Central memory CD4-positive, alpha-beta T cell (primary cell): ENCODE measurements around the gene RGL1.

Source experiments
- DNase-seq: peaks from one replicate; pipeline ENCODE4 v3.0.0; 2022

RGL1 gene

DNA sequence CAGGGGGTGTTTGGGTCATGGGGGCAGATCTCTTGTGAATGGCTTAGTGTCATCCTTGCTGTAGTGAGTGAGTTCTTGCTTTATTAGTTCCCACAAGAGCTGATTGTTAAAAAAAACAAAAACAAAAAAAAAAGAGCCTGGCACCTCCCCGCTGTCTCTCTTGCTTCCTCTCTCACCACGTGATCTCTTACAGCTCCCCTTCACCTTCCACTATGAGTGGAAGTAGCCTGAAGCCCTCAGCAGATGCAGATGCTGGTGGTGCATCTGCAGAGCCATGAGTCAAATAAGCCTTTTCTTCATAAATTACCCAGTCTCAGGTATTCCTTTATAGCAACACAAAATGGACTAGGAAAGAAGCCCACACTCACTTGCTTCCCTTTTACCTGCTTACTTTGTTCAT lies 17.2 kb upstream of the RGL1 start:
- DNase-seq, result no peak

DNA sequence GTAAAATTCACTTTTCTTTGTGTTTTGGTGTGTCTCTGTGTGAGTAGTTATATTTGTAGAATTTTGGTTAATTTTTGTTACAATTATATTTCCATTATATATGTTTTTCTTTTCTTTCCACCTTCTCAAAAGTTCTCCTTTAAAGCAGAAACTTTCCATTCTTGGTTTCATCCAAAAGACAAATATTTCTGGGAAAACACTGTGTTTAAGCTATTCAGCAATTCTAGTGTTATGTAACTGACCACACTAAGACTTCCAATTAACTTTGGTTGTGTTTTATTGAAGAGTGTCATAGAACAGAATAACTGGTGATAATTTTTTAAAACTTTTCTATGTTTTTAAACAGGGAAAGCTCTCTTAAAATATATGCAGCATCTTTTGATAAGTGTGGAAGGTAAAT lies 13.6 kb upstream of the RGL1 start:
- no peak for DNase-seq

DNA sequence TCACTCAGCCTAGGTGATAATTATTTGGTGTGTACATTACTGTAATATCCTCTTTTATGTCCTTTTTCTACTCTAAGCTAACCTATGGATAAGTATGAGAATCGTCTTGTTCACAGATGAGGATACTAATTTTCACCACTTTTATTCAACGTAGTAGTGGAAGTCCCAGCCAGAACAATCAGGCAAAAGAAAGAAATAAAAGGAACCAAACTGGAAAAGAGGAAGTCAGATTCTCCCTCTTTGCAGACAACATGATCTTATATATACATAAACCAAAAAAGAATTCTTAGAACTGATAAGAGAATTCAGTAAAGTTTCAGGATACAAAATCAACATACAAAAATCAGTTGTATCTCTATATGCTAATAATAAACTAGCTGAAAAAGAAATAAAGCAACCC lies 12.6 kb upstream of the RGL1 start:
- no peak for DNase-seq

DNA sequence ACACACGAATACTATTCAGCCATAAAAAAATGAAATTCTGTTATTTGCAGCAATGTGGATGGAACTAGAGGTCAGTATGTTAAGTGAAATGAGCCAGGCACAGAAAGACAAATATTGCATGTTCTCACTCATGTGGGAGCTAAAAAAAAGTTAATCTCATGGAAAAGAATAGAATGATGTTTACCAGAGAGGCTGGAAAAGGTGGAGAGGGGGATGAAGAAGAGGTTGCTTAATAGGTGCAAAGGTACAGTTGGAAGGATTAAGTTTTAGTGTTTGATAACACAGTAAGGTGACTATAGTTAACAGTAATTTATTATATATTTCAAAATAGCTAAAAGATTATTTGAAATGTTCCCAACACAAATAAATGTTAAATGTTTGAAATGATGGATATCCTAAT lies 10.8 kb upstream of the RGL1 start:
- DNase-seq, result no peak

DNA sequence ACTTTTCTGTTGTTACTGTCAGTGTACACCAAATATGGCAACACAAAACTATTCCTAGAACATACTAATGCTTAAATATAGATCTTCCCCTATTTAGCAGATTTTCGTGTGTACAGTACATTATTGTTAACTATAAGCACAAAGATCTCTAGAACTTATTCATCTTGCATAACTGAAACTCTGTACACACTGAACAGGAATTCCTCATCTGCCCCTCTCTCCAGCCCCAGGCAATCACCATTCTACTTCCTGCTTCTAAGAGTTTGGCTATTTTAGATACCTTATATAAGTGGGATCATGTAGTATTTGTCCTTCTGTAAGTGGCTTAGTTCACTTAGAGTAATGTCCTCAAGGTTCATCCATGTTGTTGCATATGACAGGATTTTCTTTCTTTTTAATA lies 4.5 kb upstream of the RGL1 start:
- no peak for DNase-seq

DNA sequence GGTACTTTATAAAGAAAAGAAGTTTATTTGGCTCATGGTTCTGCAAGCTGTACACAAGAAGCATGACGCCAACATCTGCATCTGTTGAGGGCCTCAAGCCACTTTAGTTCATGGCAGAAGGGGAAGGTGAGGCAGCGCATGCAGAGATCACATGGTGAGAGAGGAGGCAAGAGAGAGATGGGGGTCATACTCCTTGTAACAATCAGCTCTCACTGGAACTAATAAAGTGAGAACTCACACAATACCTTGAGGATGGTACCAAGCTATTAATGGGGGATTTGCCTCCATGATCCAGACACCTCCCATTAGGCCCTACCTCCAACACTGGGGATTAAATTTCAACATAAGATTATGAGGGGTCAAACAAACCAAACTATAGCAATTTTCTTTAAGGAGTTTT lies 3.3 kb upstream of the RGL1 start:
- DNase-seq, result no peak

DNA sequence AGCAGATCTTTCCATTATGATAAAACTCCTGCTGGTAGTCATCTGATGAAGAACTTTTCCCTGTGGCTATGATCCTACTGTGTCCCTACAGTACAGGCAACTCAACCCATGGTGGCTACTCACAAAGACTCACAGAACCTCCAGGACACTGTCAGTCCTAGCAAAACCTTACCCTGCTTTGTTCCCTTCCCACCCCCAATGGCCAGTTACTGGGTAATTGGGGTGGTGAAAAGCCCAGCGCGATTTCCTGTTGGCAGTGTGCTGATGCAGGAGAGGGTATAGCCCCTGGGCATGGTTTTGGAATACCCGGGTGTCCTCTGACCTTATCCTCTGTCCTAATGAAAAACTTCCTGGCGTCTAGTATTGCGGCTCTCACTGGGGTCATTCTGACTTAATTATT lies 533 bp upstream of the RGL1 start:
- no peak for DNase-seq

DNA sequence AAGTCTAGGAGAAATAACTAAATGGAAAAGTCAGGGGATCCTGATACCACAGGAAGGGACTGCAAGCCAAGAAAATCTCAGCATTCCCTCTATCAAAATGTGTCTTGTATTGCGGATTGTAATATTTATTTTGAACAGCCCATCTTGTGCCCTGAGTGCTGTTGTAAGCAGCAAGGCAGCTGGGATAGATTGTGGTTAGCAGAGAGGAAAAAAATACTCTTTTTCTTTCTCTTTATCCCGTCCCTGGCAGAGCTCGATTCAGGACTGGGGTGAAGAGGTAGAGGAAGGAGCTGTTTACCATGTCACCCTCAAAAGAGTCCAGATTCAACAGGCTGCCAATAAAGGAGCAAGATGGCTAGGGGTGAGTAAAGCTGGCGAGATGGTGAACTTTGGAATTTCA lies 1.2 kb downstream of the RGL1 start:
- no peak for DNase-seq

DNA sequence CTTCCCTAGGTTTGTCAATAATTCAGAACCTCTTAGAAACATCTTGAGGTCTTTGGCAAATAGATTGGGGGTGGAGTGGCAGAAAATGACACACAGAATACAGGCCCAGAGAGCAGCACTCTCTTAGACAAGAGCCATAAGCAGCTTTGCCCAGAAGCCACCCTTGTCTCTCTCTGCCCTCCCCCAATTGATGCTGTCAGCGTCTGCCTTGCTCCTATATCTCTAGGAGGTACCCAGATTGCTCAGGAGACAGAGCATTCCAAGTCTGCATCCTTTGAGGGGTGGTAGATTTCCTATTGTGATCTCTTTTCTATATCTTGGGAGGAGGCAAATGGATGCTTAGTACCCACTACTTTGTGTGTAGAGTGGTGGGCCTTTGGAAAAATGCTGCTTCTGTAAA lies 1.8 kb downstream of the RGL1 start:
- DNase-seq, result no peak

DNA sequence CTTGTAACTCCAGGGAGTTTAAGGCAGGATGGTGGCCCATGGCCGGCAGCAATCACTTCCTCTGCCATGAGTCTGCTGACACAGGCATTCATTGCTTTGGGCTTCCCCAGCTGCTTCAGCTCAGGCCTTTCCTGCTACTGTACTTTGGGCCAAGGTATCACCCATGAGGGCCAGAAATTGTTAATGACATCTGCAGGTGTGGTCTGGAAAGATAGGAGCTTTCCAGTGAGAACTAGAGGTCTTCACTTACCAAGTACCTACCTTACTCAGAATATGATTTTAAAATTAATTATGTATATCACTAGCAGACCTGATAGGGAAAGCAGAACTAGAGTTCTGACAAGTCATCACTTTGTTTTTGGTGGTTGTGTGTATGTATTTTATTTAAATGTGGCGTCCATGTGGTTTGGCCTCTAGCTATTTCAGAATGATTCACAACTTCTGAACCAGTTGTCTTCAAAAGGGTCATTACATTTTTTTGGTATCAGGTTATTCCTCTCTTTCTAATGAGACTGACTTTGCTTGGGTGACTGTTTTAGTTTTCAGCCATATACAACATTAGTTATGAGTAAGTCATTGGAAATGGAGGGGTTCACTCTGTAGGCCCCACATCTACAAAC lies 2.7 kb downstream of the RGL1 start:
- DNase-seq, result no peak

DNA sequence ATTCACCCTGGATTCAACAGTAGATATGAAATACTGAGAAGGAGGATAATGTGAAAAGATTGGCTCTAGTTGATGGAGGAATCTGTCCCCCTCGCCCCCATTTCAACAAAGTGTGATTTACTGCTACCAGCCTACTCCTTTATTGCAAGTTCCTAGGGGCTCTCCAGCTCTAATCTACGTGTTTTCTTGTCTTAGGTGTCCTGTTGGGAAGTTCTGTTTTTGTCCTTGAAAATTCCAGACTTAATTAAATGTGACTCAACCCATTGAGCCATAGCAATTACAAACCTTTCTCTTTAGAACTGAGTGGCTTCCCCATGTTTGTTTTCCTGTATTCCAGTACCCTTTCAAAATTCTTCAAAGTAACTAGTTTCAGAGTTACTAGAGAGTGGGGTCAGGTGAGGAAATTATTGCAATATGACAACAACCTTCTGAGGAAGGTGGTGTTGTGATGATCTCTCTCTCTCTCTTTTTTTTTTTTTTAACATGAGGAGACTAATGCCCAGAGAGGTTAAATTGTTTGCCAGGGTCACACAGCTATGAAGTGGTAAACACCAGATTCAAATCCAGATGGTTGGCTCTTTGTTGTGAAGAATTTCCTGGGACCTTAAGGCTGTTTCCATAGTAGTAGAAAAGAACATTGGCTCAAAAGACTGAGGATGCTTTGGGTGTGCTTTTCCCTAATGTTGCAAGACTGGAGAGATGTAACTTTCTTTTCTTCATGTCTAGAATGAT lies 3.5 kb downstream of the RGL1 start:
- DNase-seq, result no peak

DNA sequence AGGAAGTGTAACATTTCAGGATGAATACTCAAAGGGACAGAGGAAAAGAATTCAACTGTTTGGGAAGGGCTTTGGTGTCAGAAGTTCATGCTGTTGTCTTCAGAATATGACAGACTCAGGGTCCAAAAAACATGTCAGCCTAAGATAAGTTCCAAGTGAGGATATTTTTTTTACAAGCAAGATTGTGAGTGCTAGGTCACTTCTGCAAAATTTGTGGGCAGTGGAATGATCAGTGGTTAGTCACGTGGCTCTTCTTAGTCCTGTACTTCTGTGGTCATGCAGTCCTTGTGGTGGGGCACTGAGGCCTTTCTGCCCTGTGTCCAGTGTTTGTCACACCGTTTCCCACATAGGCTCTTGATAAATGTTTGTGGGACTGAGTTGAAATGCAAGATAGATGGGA lies 5.2 kb downstream of the RGL1 start:
- no peak for DNase-seq

DNA sequence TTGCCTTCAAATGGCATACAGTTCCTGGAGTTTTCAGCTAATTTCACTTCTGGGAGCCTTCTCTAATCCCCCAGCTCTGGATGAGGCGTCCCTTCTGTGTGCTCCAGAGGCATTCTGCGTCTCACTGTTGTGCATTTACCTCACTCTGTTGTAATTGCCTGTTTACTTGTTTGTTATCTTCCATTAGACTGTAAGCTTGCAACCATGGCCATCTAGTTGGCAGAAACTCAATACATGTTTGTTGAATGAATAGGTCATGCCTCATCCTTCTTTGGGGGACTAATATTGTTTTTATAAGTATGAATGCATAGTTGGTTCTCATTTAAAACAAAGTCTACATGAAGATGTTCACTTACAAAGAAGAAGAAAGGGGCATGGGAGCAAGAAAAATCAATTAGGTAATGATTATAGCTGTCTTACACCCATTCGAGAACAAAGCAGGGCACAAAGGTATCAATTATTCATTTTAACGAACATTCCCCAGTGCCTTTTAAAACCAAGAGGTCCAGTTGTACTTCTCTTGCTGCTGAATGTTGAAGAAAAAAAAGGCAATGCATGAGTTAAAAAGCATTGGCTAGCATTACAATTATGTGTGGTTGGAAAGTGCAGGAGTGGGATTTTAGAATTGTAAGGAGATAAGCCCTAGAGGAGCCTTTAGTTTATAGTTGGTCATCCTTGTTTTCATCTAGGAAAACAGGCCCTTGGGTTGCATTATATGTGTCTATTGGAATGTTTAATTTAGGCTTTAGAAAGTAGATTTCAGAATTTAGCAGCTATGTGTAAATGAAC lies 6.0 kb downstream of the RGL1 start:
- DNase-seq, result no peak

DNA sequence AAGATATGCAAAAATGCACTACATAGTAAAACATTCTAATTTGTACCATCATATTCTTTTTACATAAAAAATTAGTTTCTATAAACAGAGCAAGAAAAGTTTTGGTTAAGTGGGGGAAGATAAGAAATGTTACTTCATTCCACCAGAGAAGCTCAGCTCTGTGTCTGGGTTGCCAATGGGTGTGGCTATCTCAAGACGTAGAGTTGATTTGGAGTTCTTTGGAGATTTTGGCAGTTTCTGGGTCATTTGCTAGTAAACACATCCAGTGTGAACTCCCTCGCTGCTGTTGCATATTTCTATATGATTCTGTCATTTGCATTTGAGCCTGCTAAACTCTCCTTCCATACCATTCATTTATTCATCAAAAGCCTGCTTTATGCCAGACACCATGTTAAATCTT lies 7.2 kb downstream of the RGL1 start:
- no peak for DNase-seq

DNA sequence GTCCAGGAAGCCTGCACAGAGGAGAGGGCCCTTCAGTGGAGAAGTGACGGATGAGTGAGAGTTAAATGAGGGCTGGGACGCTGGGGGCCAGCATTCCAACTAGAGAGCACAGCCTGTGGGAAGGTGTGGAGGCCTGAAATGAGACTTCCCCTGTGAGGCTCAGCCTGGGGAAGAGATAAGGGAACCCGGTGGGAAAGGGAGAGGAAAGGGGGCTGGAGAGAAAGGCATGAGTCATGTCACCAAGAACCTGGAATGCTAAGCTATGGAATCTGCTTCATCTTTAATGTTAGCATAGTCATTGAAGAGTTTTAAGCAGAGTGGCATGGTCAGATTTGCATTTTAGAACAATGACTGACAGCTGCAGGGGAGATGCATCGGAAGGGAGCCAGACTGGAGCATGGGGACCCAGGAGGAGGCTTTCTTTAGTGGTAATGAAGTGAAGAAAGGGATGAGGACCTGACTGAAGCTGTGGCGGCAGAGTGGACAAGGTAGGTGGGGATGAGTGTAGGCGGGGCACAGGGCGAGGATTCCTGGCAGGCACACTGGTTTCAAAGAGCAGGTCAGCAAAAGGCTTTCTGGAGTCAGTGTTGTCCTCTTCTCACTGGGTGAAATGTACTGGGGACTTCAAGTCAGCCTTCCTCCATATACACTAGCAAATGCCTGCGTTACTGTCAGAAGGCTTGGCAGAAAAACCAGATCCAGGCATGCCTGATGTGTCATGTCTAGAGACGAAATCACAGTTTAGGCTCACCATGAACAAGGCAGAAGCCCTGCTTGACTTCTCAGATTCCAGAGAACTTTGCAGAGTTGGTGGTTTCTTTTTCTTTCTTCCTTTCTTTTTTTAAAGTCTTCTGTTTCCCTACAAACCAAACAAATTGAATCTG lies 8.0 kb downstream of the RGL1 start:
- no peak for DNase-seq

DNA sequence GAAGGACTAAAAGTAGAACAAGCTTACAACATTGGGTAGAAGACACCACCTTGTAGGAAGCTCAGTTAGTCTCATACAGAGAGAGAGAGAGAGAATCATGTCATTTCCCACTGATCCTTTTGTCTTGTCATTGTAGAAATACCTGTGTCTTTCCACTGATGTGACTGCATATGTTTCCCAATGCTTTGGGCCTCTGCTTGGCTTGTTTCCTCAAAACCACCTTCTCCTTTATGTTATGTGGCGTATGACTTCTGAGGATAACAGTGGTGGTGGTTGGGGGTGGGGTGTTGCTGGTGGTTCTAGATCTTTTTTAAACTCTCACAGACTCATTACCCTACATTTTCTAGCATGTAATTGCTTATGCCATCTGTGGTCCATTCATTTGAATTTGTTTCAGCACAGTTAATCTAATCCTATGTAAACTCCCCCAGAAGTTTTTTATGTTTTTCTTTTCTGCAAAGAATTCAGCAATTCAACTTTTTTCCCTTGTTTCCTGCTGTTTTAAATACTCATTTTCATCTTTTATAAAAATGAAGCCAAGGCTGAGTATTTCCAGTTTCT lies 9.3 kb downstream of the RGL1 start:
- DNase-seq, result no peak

DNA sequence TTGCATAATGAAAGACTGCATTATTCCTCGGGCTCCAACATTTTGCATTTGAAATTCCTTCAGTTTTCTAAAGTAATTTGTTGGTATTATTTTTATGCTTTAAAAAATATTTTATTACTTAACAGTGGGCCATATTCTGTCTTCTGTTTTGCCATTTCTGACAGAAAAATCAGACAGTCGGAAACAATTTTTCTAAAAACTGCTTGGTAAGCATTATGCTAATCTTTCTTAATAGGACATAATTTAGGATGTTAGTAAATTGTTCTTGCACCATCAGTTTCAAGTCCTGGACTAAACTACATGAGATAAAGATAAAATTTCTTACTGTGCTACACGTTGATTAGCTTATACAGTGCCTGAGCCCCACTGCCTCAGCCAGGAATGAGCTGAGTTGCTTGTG lies 11.2 kb downstream of the RGL1 start:
- DNase-seq, result no peak

DNA sequence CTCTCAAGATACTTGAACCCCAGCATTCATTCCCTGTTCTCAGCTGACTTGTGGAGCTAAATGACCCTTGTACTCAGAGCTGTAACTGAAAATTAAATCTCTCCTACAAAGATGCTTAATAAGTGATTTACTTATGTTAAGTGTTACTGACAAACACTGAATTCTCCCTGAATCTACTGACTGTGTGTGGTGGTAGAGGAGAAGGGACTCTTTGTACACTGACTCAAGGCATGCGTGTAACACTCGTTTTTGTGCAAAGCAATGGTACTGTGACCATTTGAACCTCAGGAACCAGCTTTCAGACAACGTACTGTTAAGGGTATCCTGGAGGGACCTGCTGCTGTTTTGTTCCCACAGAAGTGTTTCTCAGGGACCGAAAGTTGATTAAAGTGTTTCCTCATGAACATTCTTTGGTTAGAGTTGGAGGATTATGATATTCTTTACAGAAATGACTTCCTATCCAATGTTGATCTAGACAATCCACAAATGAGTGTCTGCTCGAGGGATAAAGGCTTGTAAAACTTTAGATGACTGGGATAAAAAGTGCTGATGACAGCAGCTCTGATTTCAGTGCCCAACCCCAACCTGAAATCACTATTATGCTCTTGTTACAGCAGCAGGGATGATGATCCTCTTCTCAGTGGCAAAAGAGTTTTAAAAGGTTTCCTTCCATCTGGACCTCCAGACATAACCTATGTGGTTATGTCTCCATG lies 12.8 kb downstream of the RGL1 start:
- no peak for DNase-seq

DNA sequence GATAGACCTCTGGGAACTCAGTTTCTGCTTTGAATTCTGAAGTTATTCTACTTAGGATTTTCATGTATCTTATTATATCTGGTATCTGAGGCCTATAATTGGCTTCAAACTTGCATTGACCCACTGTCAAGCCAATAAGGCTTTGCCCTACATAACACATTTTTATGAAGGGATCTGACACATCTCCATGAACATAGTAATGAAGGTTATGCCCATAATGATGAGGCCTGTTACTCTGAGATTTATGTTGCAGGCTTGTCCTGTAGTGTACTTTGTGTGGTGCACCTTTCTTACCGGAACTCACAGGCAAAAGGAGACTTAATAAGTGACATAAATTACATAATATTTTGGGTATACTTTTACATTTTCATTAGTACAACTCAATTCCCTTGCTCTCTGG lies 14.1 kb downstream of the RGL1 start:
- no peak for DNase-seq

DNA sequence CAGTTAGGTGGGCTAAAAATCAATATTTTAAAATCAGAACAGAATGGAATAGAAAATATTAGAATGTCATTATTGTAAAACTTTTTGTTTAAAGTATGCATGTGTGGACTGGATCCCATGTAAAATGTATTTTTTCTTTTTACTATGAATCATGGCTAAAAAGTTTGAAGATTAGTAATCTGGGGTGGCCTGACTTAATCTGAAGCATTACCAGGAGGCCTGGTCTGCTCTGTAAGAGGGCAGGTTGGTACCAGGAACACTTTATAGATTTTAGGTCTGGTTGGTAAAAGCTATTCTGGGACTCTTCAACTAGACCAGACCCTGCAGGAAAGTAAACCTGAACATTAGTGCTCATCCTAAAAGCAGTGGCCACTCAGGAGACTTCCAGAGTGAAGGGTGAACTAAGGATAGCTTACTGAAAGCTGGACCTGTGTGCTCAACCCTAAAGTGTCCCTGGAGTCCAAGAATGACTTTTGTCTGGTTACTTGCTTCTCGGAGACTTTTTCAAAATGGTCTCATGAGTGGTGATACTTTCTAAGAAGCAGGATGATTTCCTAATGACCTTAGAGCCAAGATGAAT lies 16.5 kb downstream of the RGL1 start:
- no peak for DNase-seq

DNA sequence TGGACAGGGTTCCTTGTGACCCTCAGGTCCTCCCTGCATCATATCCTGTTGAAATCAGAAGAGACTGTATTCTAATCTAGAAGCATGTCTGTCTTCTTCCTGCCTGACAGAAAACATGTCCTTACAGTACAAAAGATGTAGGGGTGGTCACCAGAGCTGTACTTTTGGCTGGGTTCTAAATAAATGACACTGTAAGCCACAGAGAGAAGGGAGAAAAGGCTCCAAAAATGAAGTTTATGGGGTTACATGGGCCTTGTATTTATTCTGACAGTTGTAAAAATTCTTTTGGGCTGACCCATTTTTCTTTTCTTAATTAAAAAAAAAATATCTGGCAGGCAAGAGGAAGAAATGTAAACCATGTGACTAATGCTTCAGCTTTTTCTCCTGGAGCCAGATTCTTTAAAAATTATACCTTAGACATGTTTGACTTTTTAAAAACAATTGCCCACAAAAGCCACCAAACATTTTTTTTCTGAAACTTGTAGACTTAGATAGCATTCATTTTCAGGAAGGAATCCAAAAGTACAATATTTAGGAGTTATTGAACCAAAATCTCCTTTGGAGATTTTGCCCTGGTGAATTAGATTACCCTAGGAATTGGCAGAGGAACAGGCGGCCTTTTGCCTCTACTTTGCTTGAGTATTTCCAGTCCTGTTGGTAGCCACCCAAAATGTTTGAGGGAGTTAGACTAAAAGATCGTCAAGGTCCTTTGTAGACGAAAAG lies 17.1 kb downstream of the RGL1 start:
- DNase-seq, result no peak
